ENCODE measurements around the gene ITPK1. TPM values are rescaled to one million over a fixed set of nuclear protein-coding genes. Genes with fewer than 3 reads are reported as not detected.

ITPK1 gene
- total and polyA plus RNA-seq, 10 of the 15 experiments (the other 5 are each of a cell fraction or from before 2014, with no cell fraction given), result 1.3 to 73.2 (median 27.0) TPM

DNA sequence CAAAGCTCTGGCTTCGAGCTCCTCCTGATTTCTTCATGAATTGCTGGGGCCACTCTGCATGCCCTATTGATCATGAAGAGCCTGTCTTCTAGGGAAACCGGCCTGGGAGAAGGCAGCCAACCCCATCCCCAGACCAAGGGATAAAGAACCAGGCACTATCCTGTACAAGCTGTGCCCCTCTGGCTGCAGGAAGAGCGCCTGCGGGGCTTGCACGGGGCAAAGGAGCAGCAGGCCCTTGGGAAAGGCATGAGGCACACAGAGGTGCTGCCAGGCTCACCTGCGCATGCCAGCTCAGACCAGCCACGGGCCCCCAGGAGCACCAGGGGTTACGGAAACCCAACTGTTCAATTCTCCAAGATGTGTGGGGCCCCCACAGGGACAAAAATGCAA, 2.1 kb downstream of the ITPK1 start:
- Histone ChIP-seq H3K4me3 (peak overlapping the region; percentile 99), H4K20me1 (ENCODE audit: control insufficient read depth, insufficient read depth) (no peaks in the 10 kb centered on the region), H3K9ac (ENCODE audit: control insufficient read depth, insufficient read depth, low read length) (peak overlapping the region; percentile 77), H3K27me3 (replicated peaks in 1 of 2; ENCODE audit: control insufficient read depth in 2 of 2, insufficient read depth in 2 of 2, low read length in 1 of 2) (no peaks in the 10 kb centered on the region), H3K9me3 (replicated peaks; ENCODE audit: control insufficient read depth, insufficient read depth, low read length) (no peaks in the 10 kb centered on the region), H3K27ac (ENCODE audit: control insufficient read depth, insufficient read depth) (peak overlapping the region; percentile 38), H3K36me3 (ENCODE audit: control insufficient read depth in 2 of 2, insufficient read depth in 2 of 2, low read length in 1 of 2) (no peaks in the 10 kb centered on the region), H3K79me2 (ENCODE audit: control insufficient read depth, insufficient read depth, low read length) (peaks cover 49% of the 10 kb centered on the region), H3K4me1 (ENCODE audit: control insufficient read depth, insufficient read depth, low read length) (peaks cover 24% of the 10 kb centered on the region), H2AFZ (ENCODE audit: control insufficient read depth, low read depth, low read length) (peak overlapping the region; percentile 52), H3K4me2 (ENCODE audit: control insufficient read depth, insufficient read depth) (peak overlapping the region; percentile 68)
- POLR2A ChIA-PET, result interaction anchor here (0.7 to 2.8 kb wide), 18 partner anchors 19 to 436 kb away, joined by 3 to 22 read pairs (median 5); partner anchors contain the start of genes GON7 and UBR7
- FAIRE-seq (no peak), ATAC-seq (no peak), DNase-seq (ENCODE audit: low read depth, low spot score) (no peak)
- CTCF ChIA-PET, result interaction anchor here (0.8 to 7.1 kb wide), 80 partner anchors 9 to 507 kb away, joined by 3 to 287 read pairs (median 6); partner anchors contain the start of genes GOLGA5, GON7, LYSET and MOAP1
- RAD21 ChIA-PET (ENCODE audit: unreplicated experiment), result interaction anchor here (0.6 to 7.4 kb wide), 59 partner anchors 8 to 505 kb away, joined by 3 to 163 read pairs (median 4); partner anchors contain the start of genes GON7, LYSET, MOAP1 and UBR7
- 77% methylated on average over 8 of the region's 8 CpGs for WGBS (ENCODE audit: insufficient coverage, insufficient replicate concordance, low lambda C conversion rate, missing lambda C conversion rate)
- SMC1A ChIA-PET (ENCODE audit: uncharacterized antibody, unreplicated experiment), result interaction anchor here (0.7 to 8.1 kb wide), 63 partner anchors 9 to 505 kb away, joined by 3 to 103 read pairs (median 5); partner anchors contain the start of genes GON7 and UBR7
- BruUV-seq (replicated peaks), result no TSS peak
- intact Hi-C loops (cut with micrococcal nuclease; ENCODE audit: unreplicated experiment) (loop anchor here (1.0 to 2.0 kb wide), 7 partner anchors 19 to 161 kb away; no protein-coding TSS in a partner anchor), in situ Hi-C loops (cut with MboI) (loop anchor here (5.0 kb wide), 1 partner anchor 104 kb away; no protein-coding TSS in a partner anchor)
- peak; percentile 7; the same call in 1 of the 2 replicates for TF ChIP-seq SIN3A (IDR thresholded peaks at IDR 0.05; ENCODE audit: low read depth, low read length)
- TF ChIP-seq CHD1 (IDR thresholded peaks at IDR 0.05; ENCODE audit: low read depth, low read length), result 0 out of 2 replicates have a peak, but pooled peaks have one; percentile 15
- TF ChIP-seq, protein P1, sequence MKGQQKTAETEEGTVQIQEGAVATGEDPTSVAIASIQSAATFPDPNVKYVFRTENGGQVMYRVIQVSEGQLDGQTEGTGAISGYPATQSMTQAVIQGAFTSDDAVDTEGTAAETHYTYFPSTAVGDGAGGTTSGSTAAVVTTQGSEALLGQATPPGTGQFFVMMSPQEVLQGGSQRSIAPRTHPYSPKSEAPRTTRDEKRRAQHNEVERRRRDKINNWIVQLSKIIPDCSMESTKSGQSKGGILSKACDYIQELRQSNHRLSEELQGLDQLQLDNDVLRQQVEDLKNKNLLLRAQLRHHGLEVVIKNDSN (IDR thresholded peaks at IDR 0.05; ENCODE audit: borderline replicate concordance, extremely low read length, insufficient read depth, low read depth, low read length), result no peak
- TF ChIP-seq KLF5 (IDR thresholded peaks at IDR 0.05; ENCODE audit: partially characterized antibody), result peak; percentile 27

Measured in GM12878 (cell line).